HT-29 (cell line): ENCODE measurements around the gene EDN2. TPM values are rescaled to one million over a fixed set of nuclear protein-coding genes. Genes with fewer than 3 reads are reported as not detected.
A peak's percentile ranks its signal among the peaks of the same experiment; 100 is the strongest.

Source experiments
- DNase-seq: peaks from one replicate; pipeline ENCODE4 v3.0.0-alpha.2; 2015; ENCODE audit warnings: low spot score
- total RNA-seq: library from RNA; depleted of rRNA; stranded (reverse); fragments of >200 nt; shearing (Covaris generic); gene quantifications from 2 replicates; pipeline ENCODE4 v1.2.3, GENCODE V29; 2014

EDN2 gene
- total RNA-seq, 1 experiment from 2014 or later: 0.46 TPM

DNA sequence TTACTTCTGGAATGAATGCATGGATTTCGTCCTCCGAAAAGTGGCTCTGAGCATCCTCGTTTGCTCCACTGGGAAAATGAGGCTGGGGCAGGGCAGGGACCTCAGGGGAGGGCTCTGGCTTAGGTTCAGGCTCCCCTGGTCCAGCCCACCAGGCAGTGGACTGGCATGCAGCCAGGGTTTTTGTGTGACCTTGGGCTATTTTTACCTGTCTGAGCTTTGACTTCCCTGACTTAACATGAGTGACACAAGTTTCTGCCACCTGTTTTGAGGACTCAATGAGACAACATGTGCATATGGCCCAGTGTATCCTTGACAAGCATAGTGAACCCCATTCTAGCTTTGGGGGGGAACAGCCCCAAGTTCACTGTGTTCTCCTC is 32.6 kb upstream of the EDN2 start:
- DNase-seq: no peak

DNA sequence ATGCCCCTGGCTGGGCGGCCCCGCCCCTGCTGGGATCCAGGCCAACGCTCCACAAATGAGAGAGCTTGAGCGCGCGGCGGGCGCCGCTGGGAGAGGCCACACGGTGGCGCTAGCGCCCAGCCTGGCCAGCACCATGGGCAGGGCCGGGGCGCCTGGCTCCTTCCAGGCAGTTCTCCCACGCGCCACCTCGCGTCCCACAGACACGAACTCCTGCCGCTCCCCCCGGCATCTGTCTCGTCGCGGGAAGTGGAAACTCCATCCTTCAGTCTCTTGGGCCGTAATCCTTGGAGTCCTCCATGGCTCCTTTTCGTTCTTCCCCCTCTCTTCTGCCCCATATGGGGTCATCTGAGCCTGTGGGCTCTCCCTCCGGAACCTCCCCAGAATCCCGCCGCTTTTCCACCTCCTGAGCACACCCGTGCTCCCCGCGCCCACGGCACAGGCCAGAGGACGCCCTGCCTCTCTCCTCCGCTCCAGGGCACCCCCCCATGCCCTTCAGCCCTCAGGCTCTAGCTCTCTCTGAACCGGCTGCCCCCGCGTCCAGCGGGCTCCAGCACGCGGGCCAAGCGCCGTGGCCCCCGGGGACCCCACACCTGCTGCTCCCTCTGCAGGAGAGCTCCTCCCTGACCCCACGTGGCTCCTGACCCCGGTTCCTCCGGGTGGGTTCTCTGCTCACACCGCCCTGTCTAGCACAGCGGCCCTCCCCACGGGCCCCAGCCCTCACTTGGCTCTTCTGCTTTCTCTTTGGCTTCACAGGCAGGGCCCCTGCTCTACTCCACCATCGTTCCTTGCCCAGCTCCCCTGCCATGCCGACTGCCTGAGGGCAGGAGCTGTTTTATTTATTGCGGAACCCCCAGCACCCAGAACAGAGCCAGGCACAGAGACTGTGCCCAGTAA is 31.9 kb upstream of the EDN2 start:
- peak; percentile 90 for DNase-seq

DNA sequence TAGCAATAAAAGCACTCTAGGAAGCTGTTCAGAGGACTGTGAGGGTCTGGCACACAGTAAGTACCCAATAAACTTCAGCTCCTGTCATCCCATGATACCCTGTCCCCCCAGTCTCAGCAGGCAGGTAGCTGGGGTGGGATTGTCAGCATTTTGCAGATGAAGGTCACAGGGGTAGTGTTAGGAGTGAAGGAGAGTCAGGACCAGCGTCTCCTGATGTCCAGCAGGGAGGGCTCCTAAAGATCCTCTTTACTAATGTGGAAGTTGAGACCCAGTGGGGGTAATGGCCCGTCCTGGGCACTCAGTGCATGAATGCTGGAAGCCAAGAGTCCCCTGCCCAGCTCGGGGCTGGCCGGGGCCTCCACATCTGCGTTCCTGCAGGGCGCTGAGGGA is 31.3 kb upstream of the EDN2 start:
- DNase-seq: no peak

DNA sequence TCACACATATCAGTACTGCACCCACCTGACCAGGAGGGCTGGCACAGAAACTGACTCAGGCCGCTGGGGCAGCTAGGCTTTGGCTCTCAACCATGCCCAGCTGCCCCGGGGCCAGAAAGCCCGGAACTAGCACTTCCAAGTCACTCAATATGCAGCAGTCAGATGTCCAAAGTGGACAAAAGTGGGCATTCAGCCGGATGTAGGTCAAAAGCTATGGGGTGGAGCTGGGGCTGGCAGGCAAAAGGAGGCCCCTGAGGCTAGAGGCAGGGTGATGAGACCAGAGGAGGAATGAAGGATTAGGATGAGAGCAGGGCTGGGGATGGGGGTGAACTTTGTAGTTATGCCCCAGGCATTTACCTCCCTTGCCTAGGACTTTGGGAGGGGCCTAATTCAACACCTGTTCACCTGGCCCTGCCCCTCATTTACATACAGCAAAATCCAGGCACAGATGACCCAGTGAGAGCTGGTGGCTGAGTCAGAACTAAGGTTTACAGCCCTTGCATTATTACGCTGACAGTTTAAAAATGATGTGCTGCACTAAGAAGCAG is 30.7 kb upstream of the EDN2 start:
- peak; percentile 64 for DNase-seq

DNA sequence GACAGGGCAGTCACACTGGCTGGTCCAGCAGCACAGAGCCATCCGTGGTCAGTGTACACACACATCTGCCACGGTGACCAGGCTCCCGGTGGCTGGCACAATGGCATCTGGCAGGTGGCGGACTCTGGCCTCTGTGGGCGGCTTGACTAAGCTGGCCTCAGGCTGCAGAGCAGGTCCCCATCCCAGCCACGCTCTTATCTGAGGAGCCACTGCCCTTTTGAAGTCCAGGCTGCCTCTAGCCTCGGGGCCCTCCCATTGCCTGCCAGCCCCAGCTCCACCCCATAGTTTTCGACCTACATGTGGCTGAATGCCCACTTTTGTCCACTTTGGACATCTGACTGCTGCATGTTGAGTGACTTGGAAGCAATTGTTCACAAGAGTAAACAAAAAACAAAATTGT is 29.9 kb upstream of the EDN2 start:
- peak; percentile 75 for DNase-seq

DNA sequence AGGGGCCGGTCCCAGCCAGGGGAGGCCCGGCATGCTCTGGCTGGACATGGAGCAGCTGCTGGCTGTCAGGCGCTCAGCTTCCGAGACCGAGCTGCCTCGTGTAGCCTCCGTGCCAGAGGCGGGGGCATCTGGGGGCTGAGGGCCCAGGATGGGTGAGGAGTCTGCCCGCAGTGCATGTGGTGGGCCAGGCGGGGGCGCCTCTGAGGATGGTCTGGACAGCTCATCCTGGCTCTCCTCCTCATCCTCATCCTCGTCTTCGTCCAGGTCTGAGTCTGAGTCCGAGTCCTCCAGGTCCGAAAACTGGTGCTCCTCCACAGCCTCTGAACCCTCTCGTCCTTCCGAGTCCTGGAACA is 28.9 kb upstream of the EDN2 start:
- no peak for DNase-seq

DNA sequence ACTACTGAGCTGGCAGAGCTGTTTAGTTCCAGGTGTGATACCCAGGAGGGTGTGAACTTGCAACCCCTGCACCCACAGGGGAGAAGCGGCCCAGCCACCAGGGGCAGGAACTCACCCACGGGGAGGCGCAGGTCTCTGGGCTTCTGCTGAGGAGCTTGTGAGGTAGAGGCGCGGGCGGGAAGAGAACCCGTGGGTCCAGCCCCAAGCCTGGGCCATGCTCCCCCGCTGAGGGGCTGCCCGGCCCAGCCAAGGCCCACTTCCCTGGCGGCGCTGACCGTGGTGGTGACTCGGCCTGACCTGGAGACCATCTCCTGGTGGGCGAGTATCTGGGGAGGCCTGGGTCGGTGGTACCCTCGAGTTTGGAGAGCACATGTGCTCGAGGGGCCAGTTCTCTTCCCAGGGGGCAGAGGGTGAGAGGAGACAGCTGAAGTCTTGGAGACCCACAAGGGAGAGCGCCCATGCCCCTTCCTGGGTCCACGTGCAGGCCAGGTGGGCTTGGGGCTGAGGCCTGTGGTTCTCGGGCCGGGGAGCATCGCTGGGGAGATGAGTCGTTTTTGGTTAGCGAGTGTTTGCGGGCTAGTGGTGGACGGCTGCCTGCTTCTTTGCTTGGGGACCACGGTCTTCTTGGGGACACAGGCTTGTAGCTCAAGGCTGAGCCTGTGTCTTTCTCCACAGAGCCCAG is 28.4 kb upstream of the EDN2 start:
- DNase-seq: no peak

DNA sequence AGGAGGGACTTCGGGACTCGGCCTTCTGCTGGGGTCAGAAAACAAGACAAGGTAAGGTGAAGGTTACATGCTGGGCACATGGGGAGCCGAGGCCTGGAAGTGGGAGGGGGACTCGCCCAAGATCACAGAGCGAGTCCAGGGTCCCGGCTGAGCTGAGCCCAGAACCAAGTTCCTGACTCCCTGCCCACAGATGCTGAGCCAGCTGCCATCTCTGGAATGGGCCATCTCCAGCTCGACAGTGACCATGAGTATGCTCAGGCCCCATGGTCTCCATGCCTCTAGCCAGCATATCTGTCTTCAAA is 26.7 kb upstream of the EDN2 start:
- DNase-seq: no peak

DNA sequence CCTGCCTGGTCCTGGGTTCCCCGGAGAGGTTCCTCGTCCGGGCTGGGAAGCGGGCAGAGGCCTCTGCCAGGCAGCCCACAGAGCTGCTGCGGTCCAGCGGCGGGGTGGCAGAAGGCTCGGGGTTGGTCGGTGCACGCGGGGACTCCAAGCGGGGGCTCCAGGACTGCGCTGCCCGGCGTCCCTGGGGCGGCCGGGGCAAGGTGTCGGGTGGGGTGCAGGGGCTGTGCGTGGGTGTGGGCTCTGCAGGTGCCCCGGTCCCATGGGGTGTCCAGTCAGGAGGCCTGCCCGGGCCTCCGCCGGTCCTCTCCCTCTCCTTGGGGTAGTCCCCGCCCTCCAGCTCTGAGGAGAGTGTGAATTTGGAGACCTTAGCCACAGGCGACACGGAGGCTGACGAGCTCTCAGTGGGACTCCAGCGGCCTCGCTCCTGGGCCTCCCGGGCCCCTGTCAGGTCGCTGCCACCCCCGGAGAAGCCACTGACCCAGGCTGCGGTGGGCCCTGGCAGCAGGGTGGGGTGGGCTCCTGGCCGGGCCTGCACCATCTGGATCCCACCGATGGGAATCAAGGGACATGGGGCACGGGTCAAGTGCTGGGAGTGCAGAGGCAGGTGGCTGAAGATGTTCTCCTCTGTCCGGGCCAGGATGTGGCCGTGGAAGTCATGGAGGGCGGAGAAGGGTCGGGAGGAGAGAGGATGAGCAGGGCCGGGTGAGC is 26.2 kb upstream of the EDN2 start:
- DNase-seq: no peak

DNA sequence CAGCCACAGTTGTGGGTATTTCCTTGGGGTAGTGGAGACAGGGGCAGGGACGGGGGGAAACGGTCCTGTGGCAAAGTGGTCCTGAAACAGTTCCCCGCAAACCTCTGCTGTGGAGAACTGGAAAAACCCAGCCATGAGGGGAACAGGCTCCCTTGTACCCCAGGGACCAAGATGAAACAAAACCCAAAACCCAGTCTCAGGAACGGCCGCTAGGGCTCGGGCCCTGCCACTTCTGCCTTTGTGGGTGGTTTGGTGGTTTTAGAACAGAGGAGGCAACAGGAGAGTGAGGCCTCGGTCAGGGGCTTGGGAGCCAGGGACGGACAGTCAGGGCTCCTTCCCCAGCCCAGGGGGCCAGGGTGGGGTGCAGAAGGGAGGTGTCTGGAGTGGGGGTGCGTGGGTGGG is 24.8 kb upstream of the EDN2 start:
- no peak for DNase-seq

DNA sequence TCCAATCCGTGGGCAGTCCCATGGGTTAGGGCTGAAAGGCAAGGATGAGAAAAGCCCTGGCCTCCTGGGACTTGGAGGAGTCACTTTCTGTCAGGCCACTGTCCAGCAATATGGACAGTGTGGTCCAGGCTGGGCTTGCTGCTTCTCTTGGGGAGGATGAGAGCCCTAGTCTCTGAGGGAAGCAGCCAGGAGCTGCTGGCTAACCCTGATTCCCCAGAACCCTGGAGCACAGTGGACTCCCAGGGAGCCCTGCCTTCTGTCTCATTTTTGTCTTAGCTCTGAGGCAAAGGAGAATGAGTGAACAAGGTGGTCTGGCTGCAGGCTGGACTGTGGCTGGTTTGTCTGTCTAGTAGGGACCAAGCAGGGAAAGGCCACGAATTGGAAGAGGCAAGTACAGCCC is 23.8 kb upstream of the EDN2 start:
- no peak for DNase-seq

DNA sequence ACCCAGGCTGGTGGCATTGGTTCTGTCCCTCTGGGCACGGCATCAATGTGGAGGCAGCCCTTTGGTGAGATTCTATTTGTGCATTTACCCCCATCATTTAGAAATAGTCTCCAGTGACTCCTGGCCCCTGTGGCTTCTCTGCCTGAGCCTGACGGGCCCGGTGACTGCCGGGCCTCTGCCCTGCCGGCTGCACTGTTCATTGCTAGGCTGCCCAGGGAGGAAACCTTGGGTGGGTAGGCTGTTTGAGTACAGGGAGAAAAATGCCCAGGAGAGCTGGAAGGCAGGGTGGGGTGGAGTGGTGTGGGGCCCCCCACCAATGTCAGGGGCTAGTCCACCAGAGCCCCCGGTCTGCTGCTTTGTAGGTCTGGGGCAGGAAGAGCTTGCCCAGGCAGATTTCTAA is 23.4 kb upstream of the EDN2 start:
- no peak for DNase-seq

DNA sequence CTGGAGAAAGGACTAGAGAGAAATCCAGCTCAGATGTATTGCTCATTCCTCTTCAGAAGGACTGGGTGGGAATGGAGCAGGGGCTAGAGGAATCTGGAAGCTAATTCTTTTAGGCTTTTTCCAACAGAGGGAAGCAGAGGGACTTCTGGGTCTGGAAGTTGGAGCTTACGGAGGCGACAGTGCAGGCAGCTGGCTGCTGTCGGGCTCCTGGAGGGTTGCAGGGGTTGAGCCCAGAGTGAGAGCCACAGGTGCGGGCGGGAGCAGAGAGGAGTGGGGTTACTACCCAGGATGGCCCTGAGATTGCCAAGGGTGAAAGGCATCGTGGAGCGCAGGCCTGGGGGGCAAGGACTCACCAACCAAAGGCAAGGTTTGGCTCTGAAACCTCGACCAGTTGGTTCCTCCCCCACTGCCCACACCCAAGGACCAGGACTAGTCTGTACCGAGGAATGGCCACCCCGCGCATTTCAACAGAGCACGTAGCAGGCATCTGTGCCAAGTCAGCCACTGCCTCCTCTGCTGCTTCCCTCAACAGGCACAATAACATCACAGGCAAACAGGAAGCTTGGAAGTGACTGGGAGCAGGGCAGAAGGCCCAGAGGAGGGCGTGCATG is 22.7 kb upstream of the EDN2 start:
- no peak for DNase-seq

DNA sequence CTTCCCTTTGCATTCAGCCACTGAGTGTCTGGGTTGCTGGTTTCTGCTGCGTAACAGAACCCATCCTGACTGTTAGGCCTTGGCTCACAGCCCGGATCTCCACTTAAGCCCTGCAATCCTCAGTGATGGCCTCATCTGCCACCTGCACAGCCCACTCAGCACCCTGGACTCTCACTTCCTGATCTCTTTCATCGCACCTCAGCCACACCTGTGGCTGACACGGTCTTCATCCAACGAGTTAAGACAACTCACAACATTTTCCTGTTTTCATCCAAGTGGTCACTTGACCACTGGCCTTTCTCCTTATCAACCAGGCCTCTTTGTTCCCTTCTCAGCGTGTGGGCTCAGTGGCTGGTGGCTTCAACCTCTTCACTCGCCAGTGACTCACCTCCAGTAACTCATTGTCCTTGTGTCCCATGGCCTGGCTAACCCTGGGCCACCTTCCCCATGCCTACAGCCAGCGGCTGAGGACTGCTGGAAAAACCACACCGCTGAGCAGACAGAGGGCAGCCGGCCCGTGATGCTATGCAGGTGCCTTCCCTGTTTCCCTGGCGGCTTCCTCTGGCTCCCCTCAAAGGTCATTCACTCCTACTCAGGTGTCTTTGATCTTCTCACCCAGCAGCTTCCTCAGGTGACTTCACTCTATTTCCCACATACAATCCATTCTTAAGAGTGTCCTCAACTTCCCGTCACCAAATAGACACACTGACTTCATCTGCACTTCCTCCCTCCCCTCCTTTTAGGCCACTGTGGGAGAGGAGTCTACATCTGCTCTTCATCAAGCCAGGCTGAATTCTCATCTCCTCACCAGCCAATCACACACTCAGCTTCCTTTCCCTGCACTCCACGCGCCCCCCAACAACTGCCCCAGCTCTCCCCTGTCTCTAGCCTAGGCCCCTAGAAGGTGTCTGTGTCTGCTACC is 19.9 kb upstream of the EDN2 start:
- no peak for DNase-seq

DNA sequence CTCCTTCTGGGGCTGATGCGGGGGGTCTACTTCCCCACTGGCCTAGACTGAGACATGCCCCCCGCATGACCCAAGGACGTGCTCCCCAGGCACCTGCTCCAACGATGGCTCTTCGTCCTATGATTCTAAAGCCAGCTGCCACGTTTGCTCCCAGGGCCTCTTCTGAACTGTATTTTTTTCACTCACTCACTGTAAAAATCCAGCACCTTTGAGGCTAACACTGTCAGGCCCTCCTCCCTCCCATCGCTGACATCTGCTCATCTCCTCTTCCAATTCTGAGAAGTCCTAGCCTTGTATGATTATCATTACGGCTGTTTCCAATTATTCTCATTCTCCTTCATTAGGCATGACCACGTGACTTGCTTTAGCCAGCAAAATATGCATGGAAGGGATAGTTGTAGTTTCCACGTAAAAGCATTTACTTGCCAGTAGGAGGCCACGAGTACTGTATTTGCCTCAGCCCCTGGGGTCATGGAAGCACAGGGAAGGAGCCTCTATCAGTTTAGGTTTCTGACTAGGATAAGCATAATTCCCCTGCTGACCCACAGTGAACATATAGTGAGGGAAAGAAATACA is 19.1 kb upstream of the EDN2 start:
- peak; percentile 18 for DNase-seq

DNA sequence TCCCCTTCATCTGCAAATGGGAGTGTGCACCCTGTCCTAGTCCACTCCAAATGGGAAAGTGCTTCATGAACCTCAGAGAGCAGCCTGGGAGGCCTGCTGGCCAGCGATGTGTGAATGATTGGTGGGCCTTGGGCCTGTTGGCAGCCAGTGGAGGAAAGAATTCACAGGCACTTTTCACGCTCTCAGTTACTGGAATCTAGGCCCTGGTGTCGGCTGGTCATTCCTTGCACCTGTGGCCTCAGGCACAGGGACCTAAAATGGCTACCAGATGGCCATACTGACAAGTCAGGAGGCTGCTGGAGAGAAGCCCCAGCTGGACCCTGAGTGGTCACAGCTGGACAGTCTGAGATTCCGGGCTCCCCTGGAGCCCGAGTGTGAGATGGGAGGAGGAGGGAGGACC is 18.4 kb upstream of the EDN2 start:
- no peak for DNase-seq

DNA sequence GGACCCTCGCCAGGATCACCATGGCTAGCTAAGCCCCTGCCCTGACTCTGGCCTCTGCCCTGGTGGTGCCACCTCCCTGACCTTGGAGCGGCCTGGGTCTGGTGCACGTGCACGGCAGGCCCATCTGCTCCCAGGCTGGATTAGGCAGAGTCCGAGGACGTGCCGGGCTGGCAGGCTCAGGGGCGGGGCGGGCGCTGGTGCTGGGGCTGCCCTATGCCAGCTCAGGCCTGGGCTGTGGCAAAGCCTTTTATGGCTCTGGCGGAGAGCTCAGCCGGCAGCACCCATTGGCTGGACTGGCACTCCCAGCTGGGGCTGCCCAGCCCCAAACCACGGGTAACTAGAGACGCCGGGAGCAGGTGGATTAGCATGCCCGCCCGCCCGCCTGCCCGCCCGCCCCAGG is 17.1 kb upstream of the EDN2 start:
- peak; percentile 91 for DNase-seq

DNA sequence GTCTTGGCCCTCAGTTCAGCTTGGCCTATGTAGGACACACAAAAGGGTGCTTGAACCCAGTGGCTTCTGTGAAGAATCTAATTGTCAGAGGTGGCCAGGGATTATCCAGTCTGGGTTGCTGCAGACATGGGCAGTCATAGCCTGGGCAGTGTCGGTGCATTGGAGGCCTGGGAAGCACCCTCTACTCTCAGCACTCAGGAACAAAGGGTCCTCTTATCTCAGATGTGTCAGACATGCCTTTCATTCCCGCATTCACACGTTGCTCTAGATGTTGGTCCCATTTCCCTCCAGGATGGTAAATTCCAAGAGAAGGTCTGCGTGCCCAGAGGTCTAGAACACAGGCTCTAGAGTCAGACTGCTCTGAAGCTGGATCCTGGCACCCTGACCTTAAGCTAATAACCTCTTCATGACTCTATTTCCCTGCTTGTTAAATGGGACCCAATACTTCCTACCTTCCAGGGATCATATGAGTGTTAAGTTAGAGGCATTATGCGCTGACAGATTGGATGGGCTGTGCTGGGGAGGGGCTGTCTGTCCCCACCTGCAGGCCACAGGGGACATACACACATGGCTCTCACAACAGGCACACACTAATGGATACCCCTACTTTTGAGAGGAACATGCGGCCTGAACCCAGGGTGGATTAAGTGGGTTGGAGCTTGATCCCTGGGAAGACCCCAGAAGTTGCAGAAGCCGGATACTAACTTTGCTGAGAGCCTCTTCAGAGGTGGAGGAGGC is 16.5 kb upstream of the EDN2 start:
- DNase-seq: peak; percentile 23

DNA sequence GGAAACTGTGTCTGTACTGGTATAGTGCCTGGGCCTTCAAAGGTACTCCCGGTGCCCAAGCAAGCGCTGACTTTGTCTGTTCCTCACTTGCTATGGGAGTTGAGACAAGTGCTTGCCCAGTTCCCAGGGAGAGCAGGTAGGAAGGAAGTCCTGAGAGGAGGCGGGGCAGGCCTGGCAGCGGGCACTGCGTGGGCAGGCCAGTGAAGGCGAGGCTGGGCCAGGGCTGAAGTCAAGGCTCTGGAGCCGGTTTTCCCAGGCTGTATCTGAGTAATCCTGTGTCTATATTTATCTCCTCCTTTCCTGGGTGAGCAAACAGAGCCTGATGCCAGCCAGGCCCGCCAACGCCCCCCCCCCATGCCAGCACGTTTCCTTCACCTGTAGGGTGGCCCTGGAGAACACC is 15.9 kb upstream of the EDN2 start:
- peak; percentile 93 for DNase-seq

DNA sequence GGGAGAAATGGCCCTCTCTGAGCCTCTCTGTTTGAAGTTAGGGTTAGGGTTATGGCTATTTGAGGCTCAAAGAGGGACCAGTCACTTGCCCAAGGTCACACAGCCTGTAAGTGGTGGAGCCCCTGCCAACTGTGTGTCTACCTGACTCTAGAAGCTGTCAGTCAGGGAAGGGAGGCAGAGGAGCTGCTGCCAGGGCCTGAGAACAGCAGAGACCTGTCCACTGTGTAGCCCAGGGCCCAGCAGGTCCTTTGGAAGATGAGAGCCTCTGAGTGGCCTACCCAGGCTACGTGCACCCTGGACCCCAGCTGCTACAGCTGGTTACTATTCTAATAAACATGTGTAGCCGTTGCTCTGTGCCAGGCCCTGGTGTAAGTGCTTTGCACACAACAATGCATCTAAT is 15.1 kb upstream of the EDN2 start:
- no peak for DNase-seq
